ENCODE measurements around the gene S100A14.

The S100A14 gene

DNA sequence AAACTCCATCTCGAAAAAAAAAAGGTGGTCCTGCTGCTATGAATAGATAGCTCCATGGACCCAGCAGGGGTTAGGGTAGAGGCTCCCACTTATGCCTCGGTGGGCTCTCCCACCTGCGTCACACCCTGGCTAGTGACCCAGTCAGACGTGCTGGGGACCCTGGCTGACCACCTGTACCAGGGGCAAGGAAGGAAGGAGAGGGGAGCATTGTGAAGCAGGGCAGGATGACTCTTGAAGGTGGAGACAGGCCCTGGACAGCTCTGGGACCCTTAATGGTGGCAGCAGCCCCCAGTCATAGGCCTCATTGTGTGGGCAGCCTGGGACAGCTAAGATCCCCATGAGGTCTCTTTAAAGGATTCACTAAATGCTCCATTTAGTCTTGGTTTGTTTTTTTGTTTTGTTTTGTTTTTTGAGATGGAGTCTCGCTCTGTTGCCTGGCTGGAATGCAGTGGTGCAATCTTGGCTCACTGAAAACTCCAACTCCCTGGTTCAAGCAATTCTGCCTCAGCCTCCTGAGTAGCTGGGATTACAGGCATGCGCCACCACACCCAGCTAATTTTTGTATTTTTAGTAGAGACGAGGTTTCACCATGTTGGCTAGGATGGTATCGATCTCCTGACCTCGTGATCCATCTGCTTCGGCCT, 32.0 kb upstream of the S100A14 start:
- Histone ChIP-seq H4K12ac (ENCODE audit: low read depth, low read length) (no peak overlapping the region), H3K4me3 (ENCODE audit: low read depth, low read length) (no peak overlapping the region), H4K8ac (ENCODE audit: low read depth, low read length) (no peak overlapping the region), H3K27ac (ENCODE audit: low read depth, low read length) (no peak overlapping the region), H3K36me3 (ENCODE audit: control insufficient read depth in 1 of 2, insufficient read depth in 2 of 2, low read length in 2 of 2) (peaks cover 8 to 23% of the 10 kb centered on the region in 2 experiments), H3K79me1 (ENCODE audit: low read length) (no peaks in the 10 kb centered on the region), H2BK120ac (ENCODE audit: insufficient read depth, low read length, poor library complexity) (no peak overlapping the region), H3K4me1 (ENCODE audit: control insufficient read depth in 1 of 2, insufficient read depth in 2 of 2, low read length in 2 of 2) (peaks cover 0 to 3% of the 10 kb centered on the region in 2 experiments), H3K23ac (ENCODE audit: low read length) (no peak overlapping the region), H3K4me2 (ENCODE audit: low read length) (no peak overlapping the region), H3K9me3 (ENCODE audit: insufficient read depth, low read depth, low read length) (peaks cover 1% of the 10 kb centered on the region), H2BK12ac (ENCODE audit: low read length) (no peak overlapping the region), H4K91ac (ENCODE audit: low read depth, low read length) (no peak overlapping the region), H3K14ac (ENCODE audit: low read length) (no peak overlapping the region), H2AFZ (ENCODE audit: insufficient read depth, low read length, poor library complexity) (no peak overlapping the region), H3K4ac (ENCODE audit: low read depth, low read length) (no peak overlapping the region), H2AK5ac (ENCODE audit: low read length) (no peak overlapping the region), H3K18ac (ENCODE audit: low read length) (no peak overlapping the region), H2BK5ac (ENCODE audit: low read depth, low read length, poor library complexity) (no peak overlapping the region), H3K79me2 (ENCODE audit: control insufficient read depth, insufficient read depth, low read length, poor library complexity) (no peaks in the 10 kb centered on the region), H3K27me3 (ENCODE audit: insufficient read depth, low read length) (no peaks in the 10 kb centered on the region), H3K9ac (ENCODE audit: low read length) (no peak overlapping the region)
- peak in 1 of 2 donors; percentile 27 for DNase-seq
- WGBS (ENCODE audit: extremely low coverage, insufficient coverage, insufficient read length), result no CpG with 5 or more reads among the region's 10 CpGs

- H3K9me3 ChIP-seq (ENCODE audit: insufficient read depth, low read depth, low read length), result peaks cover 1% of the 10 kb centered on the region
- H3K4ac ChIP-seq (ENCODE audit: low read depth, low read length), result no peak overlapping the region
- no peak for DNase-seq
- peaks cover 0 to 2% of the 10 kb centered on the region in 2 experiments for H3K4me1 ChIP-seq (ENCODE audit: control insufficient read depth in 1 of 2, insufficient read depth in 2 of 2, low read length in 2 of 2)
- H4K8ac ChIP-seq (ENCODE audit: low read depth, low read length), result no peak overlapping the region
- no peak overlapping the region for H4K91ac ChIP-seq (ENCODE audit: low read depth, low read length)
- no peak overlapping the region for H2AK5ac ChIP-seq (ENCODE audit: low read length)
- no peak overlapping the region for H2AFZ ChIP-seq (ENCODE audit: insufficient read depth, low read length, poor library complexity)
- H3K14ac ChIP-seq (ENCODE audit: low read length), result no peak overlapping the region
- H3K79me1 ChIP-seq (ENCODE audit: low read length), result no peaks in the 10 kb centered on the region
- H2BK120ac ChIP-seq (ENCODE audit: insufficient read depth, low read length, poor library complexity), result no peak overlapping the region
- H3K79me2 ChIP-seq (ENCODE audit: control insufficient read depth, insufficient read depth, low read length, poor library complexity), result no peaks in the 10 kb centered on the region
- H3K4me2 ChIP-seq (ENCODE audit: low read length), result no peak overlapping the region
- no peak overlapping the region for H3K4me3 ChIP-seq (ENCODE audit: low read depth, low read length)
- no peak overlapping the region for H2BK12ac ChIP-seq (ENCODE audit: low read length)
- H2BK5ac ChIP-seq (ENCODE audit: low read depth, low read length, poor library complexity), result no peak overlapping the region
- H3K18ac ChIP-seq (ENCODE audit: low read length), result no peak overlapping the region
- no CpG with 5 or more reads among the region's 2 CpGs for WGBS (ENCODE audit: extremely low coverage, insufficient coverage, insufficient read length)
- H3K36me3 ChIP-seq (ENCODE audit: control insufficient read depth in 1 of 2, insufficient read depth in 2 of 2, low read length in 2 of 2), result peaks cover 10 to 25% of the 10 kb centered on the region in 2 experiments
- no peak overlapping the region for H3K23ac ChIP-seq (ENCODE audit: low read length)
- H4K12ac ChIP-seq (ENCODE audit: low read depth, low read length), result no peak overlapping the region
- no peak overlapping the region for H3K9ac ChIP-seq (ENCODE audit: low read length)
- H3K27me3 ChIP-seq (ENCODE audit: insufficient read depth, low read length), result no peaks in the 10 kb centered on the region
- no peak overlapping the region for H3K27ac ChIP-seq (ENCODE audit: low read depth, low read length)
Observed at GRCh38 chr1:153647346-153647714, 31.2 kb upstream of the S100A14 start.

DNA sequence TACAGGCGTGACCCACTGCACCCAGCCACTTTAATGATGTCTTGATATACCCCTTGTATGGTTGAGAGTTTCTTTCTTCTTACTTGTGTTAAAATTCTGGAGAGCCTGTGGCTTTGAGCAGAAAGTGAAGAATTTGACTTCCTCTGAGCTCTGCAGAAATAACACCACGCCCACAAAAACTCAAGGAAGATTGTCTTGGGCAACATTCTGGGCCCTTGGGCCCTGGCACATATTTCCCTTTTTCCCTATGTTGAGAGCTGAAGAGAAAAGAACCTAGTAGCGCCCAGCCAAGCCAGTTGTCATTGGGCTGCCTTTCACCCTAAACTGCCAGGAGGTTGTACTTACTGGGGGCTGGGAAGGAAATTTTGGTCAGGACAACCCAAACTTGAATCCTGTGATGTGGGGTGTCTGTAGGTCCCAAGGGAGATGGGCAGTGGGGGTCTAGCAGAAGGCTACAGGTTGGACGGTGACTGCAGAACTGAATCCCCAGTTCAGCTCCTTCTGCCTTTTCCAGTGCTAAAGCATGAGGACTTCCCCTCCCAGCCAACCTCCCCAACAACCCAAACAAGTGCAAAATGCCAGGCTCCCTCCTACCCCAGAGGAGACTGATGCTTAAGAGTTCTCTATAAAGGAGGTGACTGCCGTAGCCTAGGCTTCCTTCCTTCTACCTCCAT, 30.7 kb upstream of the S100A14 start:
- Histone ChIP-seq H3K79me2 (ENCODE audit: control insufficient read depth, insufficient read depth, low read length, poor library complexity) (no peaks in the 10 kb centered on the region), H3K23ac (ENCODE audit: low read length) (no peak overlapping the region), H3K27me3 (ENCODE audit: insufficient read depth, low read length) (no peaks in the 10 kb centered on the region), H3K4me3 (ENCODE audit: low read depth, low read length) (no peak overlapping the region), H3K4me2 (ENCODE audit: low read length) (no peak overlapping the region), H3K14ac (ENCODE audit: low read length) (no peak overlapping the region), H4K91ac (ENCODE audit: low read depth, low read length) (no peak overlapping the region), H3K79me1 (ENCODE audit: low read length) (no peaks in the 10 kb centered on the region), H3K4me1 (ENCODE audit: control insufficient read depth in 1 of 2, insufficient read depth in 2 of 2, low read length in 2 of 2) (peaks cover 0 to 2% of the 10 kb centered on the region in 2 experiments), H3K9ac (ENCODE audit: low read length) (no peak overlapping the region), H2AFZ (ENCODE audit: insufficient read depth, low read length, poor library complexity) (no peak overlapping the region), H3K9me3 (ENCODE audit: insufficient read depth, low read depth, low read length) (peaks cover under 1% of the 10 kb centered on the region), H3K36me3 (ENCODE audit: control insufficient read depth in 1 of 2, insufficient read depth in 2 of 2, low read length in 2 of 2) (peaks cover 14 to 30% of the 10 kb centered on the region in 2 experiments), H4K8ac (ENCODE audit: low read depth, low read length) (no peak overlapping the region), H3K18ac (ENCODE audit: low read length) (no peak overlapping the region), H2AK5ac (ENCODE audit: low read length) (no peak overlapping the region), H3K4ac (ENCODE audit: low read depth, low read length) (no peak overlapping the region), H2BK12ac (ENCODE audit: low read length) (no peak overlapping the region), H2BK5ac (ENCODE audit: low read depth, low read length, poor library complexity) (no peak overlapping the region), H4K12ac (ENCODE audit: low read depth, low read length) (no peak overlapping the region), H2BK120ac (ENCODE audit: insufficient read depth, low read length, poor library complexity) (no peak overlapping the region), H3K27ac (ENCODE audit: low read depth, low read length) (no peak overlapping the region)
- no CpG with 5 or more reads among the region's 5 CpGs for WGBS (ENCODE audit: extremely low coverage, insufficient coverage, insufficient read length)
- no peak for DNase-seq

DNA sequence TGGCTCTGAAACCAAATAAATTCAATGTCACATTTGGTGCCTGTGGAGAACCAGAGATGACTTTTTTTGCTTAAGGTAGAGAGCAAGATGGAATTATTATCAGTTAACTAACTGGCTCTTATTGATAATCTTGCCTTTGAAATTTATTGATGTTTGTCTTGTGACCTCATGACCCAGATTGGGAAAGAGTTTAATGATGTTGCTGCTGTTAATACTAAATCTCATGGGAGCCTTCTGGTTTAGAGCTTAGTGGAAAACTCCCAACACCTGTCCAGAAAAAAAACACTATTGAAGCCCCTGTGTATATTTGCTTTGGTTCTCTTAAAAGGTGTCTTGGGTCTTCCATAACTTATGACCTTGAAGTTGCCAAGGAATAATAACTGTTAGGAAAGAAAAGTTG, 27.7 kb upstream of the S100A14 start:
- no peaks in the 10 kb centered on the region for H3K9me3 ChIP-seq (ENCODE audit: insufficient read depth, low read depth, low read length)
- no peaks in the 10 kb centered on the region for H3K79me1 ChIP-seq (ENCODE audit: low read length)
- no peak overlapping the region for H2AFZ ChIP-seq (ENCODE audit: insufficient read depth, low read length, poor library complexity)
- H2BK5ac ChIP-seq (ENCODE audit: low read depth, low read length, poor library complexity), result no peak overlapping the region
- no peaks in the 10 kb centered on the region for H3K27me3 ChIP-seq (ENCODE audit: insufficient read depth, low read length)
- no peak overlapping the region for H3K23ac ChIP-seq (ENCODE audit: low read length)
- no peak overlapping the region for H2AK5ac ChIP-seq (ENCODE audit: low read length)
- H4K91ac ChIP-seq (ENCODE audit: low read depth, low read length), result no peak overlapping the region
- no peak overlapping the region for H3K14ac ChIP-seq (ENCODE audit: low read length)
- H3K79me2 ChIP-seq (ENCODE audit: control insufficient read depth, insufficient read depth, low read length, poor library complexity), result no peaks in the 10 kb centered on the region
- H2BK120ac ChIP-seq (ENCODE audit: insufficient read depth, low read length, poor library complexity), result no peak overlapping the region
- H3K4me2 ChIP-seq (ENCODE audit: low read length), result no peak overlapping the region
- H3K36me3 ChIP-seq (ENCODE audit: control insufficient read depth in 1 of 2, insufficient read depth in 2 of 2, low read length in 2 of 2), result peaks cover 31 to 55% of the 10 kb centered on the region in 2 experiments
- no peak overlapping the region for H3K9ac ChIP-seq (ENCODE audit: low read length)
- no peak overlapping the region for H3K4me3 ChIP-seq (ENCODE audit: low read depth, low read length)
- H3K4ac ChIP-seq (ENCODE audit: low read depth, low read length), result no peak overlapping the region
- H3K4me1 ChIP-seq (ENCODE audit: control insufficient read depth in 1 of 2, insufficient read depth in 2 of 2, low read length in 2 of 2), result peaks cover 0 to 2% of the 10 kb centered on the region in 2 experiments
- no peak overlapping the region for H2BK12ac ChIP-seq (ENCODE audit: low read length)
- H4K12ac ChIP-seq (ENCODE audit: low read depth, low read length), result no peak overlapping the region
- H3K18ac ChIP-seq (ENCODE audit: low read length), result no peak overlapping the region
- no peak overlapping the region for H4K8ac ChIP-seq (ENCODE audit: low read depth, low read length)
- no peak overlapping the region for H3K27ac ChIP-seq (ENCODE audit: low read depth, low read length)
- no peak for DNase-seq
